HG03558 (cell line): ENCODE data around the gene CRACDL.

Source experiments
- ATAC-seq: cut with Tn5 transposase; IDR thresholded peaks from one replicate; pipeline ENCODE4 v1.9.1; 2021; ENCODE audit warnings: moderate number of reproducible peaks; ENCODE audit not compliant: unreplicated experiment; ENCODE audit errors: extremely low read depth

The CRACDL gene

GRCh38 chr2:98828369-98828744 is 107.7 kb downstream of the CRACDL start:
- ATAC-seq, result no peak

- no peak for ATAC-seq
These were observed 108.2 kb downstream of the CRACDL start for GRCh38 chr2:98827625-98828368.

GRCh38 chr2:98826856-98827255 is 109.2 kb downstream of the CRACDL start:
- no peak for ATAC-seq

GRCh38 chr2:98825858-98826257 is 110.2 kb downstream of the CRACDL start:
- ATAC-seq, result no peak

GRCh38 chr2:98825404-98825803 is 110.6 kb downstream of the CRACDL start:
- no peak for ATAC-seq

GRCh38 chr2:98825020-98825350 is 111.0 kb downstream of the CRACDL start:
- no peak for ATAC-seq

- ATAC-seq, result no peak
These were observed 111.6 kb downstream of the CRACDL start for GRCh38 chr2:98824256-98825019.

GRCh38 chr2:98823196-98824170 is 112.5 kb downstream of the CRACDL start:
- ATAC-seq, result no peak

- no peak for ATAC-seq
These were observed 113.5 kb downstream of the CRACDL start for GRCh38 chr2:98822301-98823164.

GRCh38 chr2:98821629-98822135 is 114.3 kb downstream of the CRACDL start:
- ATAC-seq, result no peak

- ATAC-seq, result no peak
These were observed 116.7 kb downstream of the CRACDL start for GRCh38 chr2:98819231-98819766.

- ATAC-seq, result no peak
These were observed 117.9 kb downstream of the CRACDL start for GRCh38 chr2:98818164-98818563.

- ATAC-seq, result no peak
These were observed 119.7 kb downstream of the CRACDL start for GRCh38 chr2:98816281-98816680.

GRCh38 chr2:98815795-98816194 is 120.2 kb downstream of the CRACDL start:
- no peak for ATAC-seq

- ATAC-seq, result no peak
These were observed 124.3 kb downstream of the CRACDL start for GRCh38 chr2:98811766-98812165.

- ATAC-seq, result no peak
These were observed 125.5 kb downstream of the CRACDL start for GRCh38 chr2:98810588-98810928.

GRCh38 chr2:98809878-98810587 is 126.0 kb downstream of the CRACDL start:
- ATAC-seq, result no peak

GRCh38 chr2:98809116-98809515 is 126.9 kb downstream of the CRACDL start:
- ATAC-seq, result no peak

- no peak for ATAC-seq
These were observed 127.5 kb downstream of the CRACDL start for GRCh38 chr2:98808546-98808945.
